AG09319 (cell line): ENCODE data around the gene KIF21B.

Source experiments
- DNase-seq: peaks from one replicate; pipeline ENCODE4 v3.0.0-alpha.2; 2010; ENCODE audit warnings: low read depth; ENCODE audit errors: extremely low read depth
- CTCF ChIP-seq: IDR thresholded peaks from 2 replicates; pipeline ENCODE4 v1.5.1; 2011; ENCODE audit warnings: low read depth, mild to moderate bottlenecking, inconsistent platforms, low read length, moderate library complexity

Gene KIF21B

GRCh38 chr1:200976634-200977033 is 46.9 kb downstream of the KIF21B start:
- TF ChIP-seq CTCF = no peak
- DNase-seq = no peak

- TF ChIP-seq CTCF = no peak
Observed at GRCh38 chr1:200975458-200975857, 48.1 kb downstream of the KIF21B start.

DNA sequence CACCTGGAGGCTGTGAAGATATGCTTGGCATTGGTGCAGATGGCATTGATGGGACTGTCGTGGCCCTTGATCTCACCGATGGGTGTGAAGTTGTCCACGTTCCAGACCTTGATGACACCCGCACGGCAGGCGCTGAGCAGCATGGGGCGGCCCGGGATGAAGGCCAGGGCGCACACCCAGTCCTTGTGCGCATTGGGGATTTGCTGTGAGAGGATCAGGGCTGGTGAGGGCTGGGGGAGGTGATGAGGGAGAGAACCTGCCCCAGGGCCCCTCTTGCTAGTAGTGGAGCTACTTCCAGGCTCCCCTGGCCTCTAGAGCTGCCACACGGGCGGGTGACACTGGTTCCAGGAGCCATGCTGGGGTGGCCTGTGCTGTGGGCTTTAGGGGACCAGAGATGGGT is 48.8 kb downstream of the KIF21B start:
- no peak for TF ChIP-seq CTCF
- DNase-seq = no peak

More at GRCh38 chr1:200975458-200975857, 48.1 kb downstream of the KIF21B start:
- no peak for DNase-seq

DNA sequence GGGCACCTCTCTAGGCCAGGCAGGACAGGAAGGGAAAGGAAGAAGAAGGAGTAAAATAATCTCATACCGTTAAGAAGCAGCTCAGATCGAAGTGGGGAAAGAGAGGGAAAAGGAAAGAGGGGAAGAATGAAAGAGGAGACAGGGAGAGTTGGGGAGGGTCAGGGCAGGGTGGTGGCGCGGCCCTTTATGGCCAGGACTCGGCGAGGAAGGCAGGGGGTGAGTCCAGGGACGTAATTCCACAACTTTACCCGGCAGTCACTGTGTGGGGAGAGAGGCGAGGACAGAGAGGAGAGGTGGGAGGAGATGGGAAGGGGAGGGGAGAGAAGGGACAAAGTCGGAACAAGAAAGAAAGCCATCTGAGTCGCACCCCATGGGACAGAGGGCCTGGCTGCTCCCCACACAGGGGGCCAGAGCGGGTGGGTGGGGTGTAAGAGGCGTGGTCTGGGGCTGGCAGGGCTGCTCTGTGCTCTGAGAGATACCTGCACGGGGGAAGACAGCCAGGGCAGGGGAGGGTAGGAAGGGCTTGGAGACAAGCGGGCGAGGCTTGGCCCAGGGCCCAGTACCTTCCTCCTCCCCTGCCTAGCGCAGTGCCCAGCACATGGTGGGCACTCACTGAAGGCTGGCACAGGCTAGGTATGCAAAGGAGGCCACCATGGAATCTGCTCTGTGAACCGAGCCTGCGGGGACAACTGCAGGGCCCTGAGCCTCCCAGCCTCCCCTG is 49.4 kb downstream of the KIF21B start:
- no peak for TF ChIP-seq CTCF
- no peak for DNase-seq

DNA sequence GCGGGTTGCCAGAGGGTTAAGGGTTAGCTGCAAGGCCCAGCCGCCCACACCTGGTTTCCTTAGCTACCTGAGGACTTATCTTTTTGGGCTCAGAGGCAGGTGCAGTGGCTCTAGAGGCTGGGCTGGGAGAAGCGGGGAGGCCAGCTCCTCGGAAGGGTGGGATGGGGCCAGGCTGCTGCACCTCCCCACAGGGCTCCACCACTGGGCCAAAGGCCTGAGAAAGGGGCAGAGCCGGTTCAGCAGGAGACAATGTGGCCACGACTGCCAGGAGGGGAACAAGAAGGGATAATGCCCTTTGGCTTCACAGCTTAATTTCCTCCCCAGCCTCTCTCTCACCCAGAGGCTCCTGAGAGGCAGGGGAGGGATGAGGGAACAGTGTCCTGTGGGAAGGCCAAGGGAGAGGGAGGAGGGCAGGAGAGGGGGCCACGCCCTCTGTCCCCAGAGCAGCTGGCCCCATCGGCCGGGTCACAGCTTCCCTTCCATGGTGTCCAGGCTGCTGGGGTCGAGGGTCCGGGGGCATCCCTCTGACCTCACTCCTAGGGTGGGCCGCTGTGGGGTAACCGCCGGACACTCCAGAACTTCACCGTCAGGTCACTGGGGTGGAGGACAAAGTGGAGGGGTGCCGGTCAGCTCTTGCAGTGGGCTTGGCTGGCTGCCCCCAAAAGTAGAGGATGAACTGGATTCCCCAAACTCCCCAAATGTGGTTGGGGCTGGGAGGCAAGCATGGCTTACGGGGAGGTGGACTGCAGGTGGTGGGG is 50.4 kb downstream of the KIF21B start:
- DNase-seq = no peak
- TF ChIP-seq CTCF = no peak

GRCh38 chr1:200971955-200972711 is 51.4 kb downstream of the KIF21B start:
- TF ChIP-seq CTCF = peak; percentile 61
- DNase-seq = peak; percentile 11
